NOMO-1 treated with DMSO at 0.1 percent for 48 hours (cell line): Measurements from ENCODE around the gene SPOCK1.

Source experiments
- DNase-seq: peaks from one replicate; lab custom pipeline; 2025; ENCODE audit not compliant: unreplicated experiment; lab: John Stamatoyannopoulos, UW

Gene SPOCK1

GRCh38 chr5:137203011-137203632 is 296.0 kb downstream of the SPOCK1 start:
- no peak for DNase-seq

GRCh38 chr5:137201876-137202275 is 297.2 kb downstream of the SPOCK1 start:
- no peak for DNase-seq

GRCh38 chr5:137200906-137201700 is 298.0 kb downstream of the SPOCK1 start:
- DNase-seq: no peak

- DNase-seq: no peak
Observed at GRCh38 chr5:137199966-137200365, 299.2 kb downstream of the SPOCK1 start.

GRCh38 chr5:137199201-137199600 is 299.9 kb downstream of the SPOCK1 start:
- no peak for DNase-seq

GRCh38 chr5:137195483-137195882 is 303.6 kb downstream of the SPOCK1 start:
- DNase-seq: no peak

- DNase-seq: no peak
Observed at GRCh38 chr5:137194300-137194699, 304.8 kb downstream of the SPOCK1 start.

- DNase-seq: no peak
Observed at GRCh38 chr5:137192293-137192743, 306.8 kb downstream of the SPOCK1 start.

- no peak for DNase-seq
Observed at GRCh38 chr5:137191179-137191578, 307.9 kb downstream of the SPOCK1 start.

- no peak for DNase-seq
Observed at GRCh38 chr5:137190441-137190840, 308.7 kb downstream of the SPOCK1 start.

GRCh38 chr5:137190031-137190430 is 309.1 kb downstream of the SPOCK1 start:
- no peak for DNase-seq

- no peak for DNase-seq
Observed at GRCh38 chr5:137188566-137188965, 310.6 kb downstream of the SPOCK1 start.

- DNase-seq: no peak
Observed at GRCh38 chr5:137186759-137187461, 312.2 kb downstream of the SPOCK1 start.

GRCh38 chr5:137185193-137185592 is 313.9 kb downstream of the SPOCK1 start:
- no peak for DNase-seq

GRCh38 chr5:137184734-137185133 is 314.4 kb downstream of the SPOCK1 start:
- no peak for DNase-seq

- no peak for DNase-seq
Observed at GRCh38 chr5:137182576-137182975, 316.6 kb downstream of the SPOCK1 start.

- no peak for DNase-seq
Observed at GRCh38 chr5:137181667-137182066, 317.5 kb downstream of the SPOCK1 start.

GRCh38 chr5:137179203-137179602 is 319.9 kb downstream of the SPOCK1 start:
- no peak for DNase-seq

GRCh38 chr5:137176609-137177008 is 322.5 kb downstream of the SPOCK1 start:
- no peak for DNase-seq

- DNase-seq: no peak
Observed at GRCh38 chr5:137176126-137176525, 323.0 kb downstream of the SPOCK1 start.

GRCh38 chr5:137174196-137174595 is 324.9 kb downstream of the SPOCK1 start:
- no peak for DNase-seq

- no peak for DNase-seq
Observed at GRCh38 chr5:137172258-137172657, 326.9 kb downstream of the SPOCK1 start.
